BE2C (cell line): ENCODE results near the gene ABRACL.
"Not testable (repeated sequence)": the region's sequence is repeated elsewhere in the genome, so short reads cannot be mapped to it uniquely, and the experiment has no call there.

Source experiments
- DNase-seq: peaks from one replicate; pipeline ENCODE4 v3.0.0-alpha.2; 2020
- H3K27me3 ChIP-seq: fragments of 250-450 bp; sonication (Bioruptor Pico); 2 replicates; pipeline ENCODE4 v1.5.1; 2020; ENCODE audit warnings: mild to moderate bottlenecking
- H3K36me3 ChIP-seq: fragments of 250-450 bp; sonication (Bioruptor Pico); 2 replicates; pipeline ENCODE4 v1.5.1; 2020; ENCODE audit warnings: mild to moderate bottlenecking
- H3K4me1 ChIP-seq: fragments of 250-450 bp; sonication (Bioruptor Pico); 2 replicates; pipeline ENCODE4 v1.5.1; 2020
- H3K4me3 ChIP-seq: 2 replicates; pipeline ENCODE4 v1.5.1; 2011; ENCODE audit warnings: low read depth, low read length
- H3K9me3 ChIP-seq: fragments of 250-450 bp; sonication (Bioruptor Pico); 2 replicates; pipeline ENCODE4 v1.5.1; 2020
- CTCF ChIP-seq: IDR thresholded peaks from 2 replicates; pipeline ENCODE4 v1.5.1; 2012; ENCODE audit warnings: mild to moderate bottlenecking, low read depth, low read length

Gene ABRACL

GRCh38 chr6:139016337-139017213 is 12.0 kb upstream of the ABRACL start:
- Histone ChIP-seq H3K4me3 (no peak overlapping the region), H3K27me3 (no peaks in the 10 kb centered on the region), H3K4me1 (no peaks in the 10 kb centered on the region), H3K9me3 (no peaks in the 10 kb centered on the region), H3K36me3 (no peaks in the 10 kb centered on the region)
- TF ChIP-seq CTCF: no peak
- DNase-seq: no peak

- H3K4me1 ChIP-seq: no peaks in the 10 kb centered on the region
- H3K27me3 ChIP-seq: no peaks in the 10 kb centered on the region
- no peaks in the 10 kb centered on the region for H3K9me3 ChIP-seq
- DNase-seq: no peak
- no peak overlapping the region for H3K4me3 ChIP-seq
- no peak for TF ChIP-seq CTCF
- H3K36me3 ChIP-seq: no peaks in the 10 kb centered on the region
Observed at GRCh38 chr6:139017227-139017626, 11.3 kb upstream of the ABRACL start.

- no peak overlapping the region for H3K4me3 ChIP-seq
- no peaks in the 10 kb centered on the region for H3K36me3 ChIP-seq
- no peaks in the 10 kb centered on the region for H3K9me3 ChIP-seq
- no peak for TF ChIP-seq CTCF
- DNase-seq: no peak
- H3K4me1 ChIP-seq: no peaks in the 10 kb centered on the region
- H3K27me3 ChIP-seq: no peaks in the 10 kb centered on the region
Observed at GRCh38 chr6:139019722-139020121, 8.8 kb upstream of the ABRACL start.

GRCh38 chr6:139020689-139021088 is 7.9 kb upstream of the ABRACL start:
- no peak for DNase-seq
- Histone ChIP-seq H3K4me1 (no peaks in the 10 kb centered on the region), H3K36me3 (no peaks in the 10 kb centered on the region), H3K9me3 (no peaks in the 10 kb centered on the region), H3K27me3 (no peaks in the 10 kb centered on the region), H3K4me3 (no peak overlapping the region)
- TF ChIP-seq CTCF: no peak

GRCh38 chr6:139025416-139025815 is 3.1 kb upstream of the ABRACL start:
- not testable (repeated sequence) for H3K4me1 ChIP-seq, H3K9me3 ChIP-seq, H3K36me3 ChIP-seq, DNase-seq, H3K4me3 ChIP-seq
- H3K27me3 ChIP-seq: peaks cover 29% of the 10 kb centered on the region

- Histone ChIP-seq H3K27me3 (peaks cover 39% of the 10 kb centered on the region), H3K36me3 (no peaks in the 10 kb centered on the region), H3K4me1 (no peaks in the 10 kb centered on the region), H3K9me3 (no peaks in the 10 kb centered on the region), H3K4me3 (no peak overlapping the region)
- no peak for DNase-seq
- no peak for TF ChIP-seq CTCF
Observed at GRCh38 chr6:139027620-139028182, 844 bp upstream of the ABRACL start.
